ENCODE results near the gene CCDC120.

DNA sequence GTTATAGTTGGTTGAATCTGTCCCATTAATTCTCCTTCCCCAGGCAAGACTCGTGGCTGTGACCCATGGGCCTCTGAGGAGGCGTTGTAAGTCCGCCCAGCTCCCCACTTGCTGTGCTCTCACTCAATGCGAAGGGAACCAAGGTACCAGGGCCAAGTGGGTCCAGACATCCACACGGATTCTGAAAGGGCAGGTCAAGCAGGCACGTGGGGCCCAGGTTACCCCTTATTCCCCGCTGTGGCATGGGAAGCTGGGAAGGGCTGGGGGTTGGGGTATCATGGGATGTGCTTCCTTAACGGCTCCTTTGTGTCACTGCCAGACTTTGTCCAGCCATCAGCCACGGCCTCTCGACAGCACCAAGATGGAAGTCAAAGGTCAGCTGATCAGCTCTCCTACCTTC is 3.1 kb downstream of the CCDC120 start:
- TF ChIP-seq, protein P1, sequence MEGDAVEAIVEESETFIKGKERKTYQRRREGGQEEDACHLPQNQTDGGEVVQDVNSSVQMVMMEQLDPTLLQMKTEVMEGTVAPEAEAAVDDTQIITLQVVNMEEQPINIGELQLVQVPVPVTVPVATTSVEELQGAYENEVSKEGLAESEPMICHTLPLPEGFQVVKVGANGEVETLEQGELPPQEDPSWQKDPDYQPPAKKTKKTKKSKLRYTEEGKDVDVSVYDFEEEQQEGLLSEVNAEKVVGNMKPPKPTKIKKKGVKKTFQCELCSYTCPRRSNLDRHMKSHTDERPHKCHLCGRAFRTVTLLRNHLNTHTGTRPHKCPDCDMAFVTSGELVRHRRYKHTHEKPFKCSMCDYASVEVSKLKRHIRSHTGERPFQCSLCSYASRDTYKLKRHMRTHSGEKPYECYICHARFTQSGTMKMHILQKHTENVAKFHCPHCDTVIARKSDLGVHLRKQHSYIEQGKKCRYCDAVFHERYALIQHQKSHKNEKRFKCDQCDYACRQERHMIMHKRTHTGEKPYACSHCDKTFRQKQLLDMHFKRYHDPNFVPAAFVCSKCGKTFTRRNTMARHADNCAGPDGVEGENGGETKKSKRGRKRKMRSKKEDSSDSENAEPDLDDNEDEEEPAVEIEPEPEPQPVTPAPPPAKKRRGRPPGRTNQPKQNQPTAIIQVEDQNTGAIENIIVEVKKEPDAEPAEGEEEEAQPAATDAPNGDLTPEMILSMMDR (conservative IDR thresholded peaks at IDR 0.05; ENCODE audit: low read length): no peak
- no peak for TF ChIP-seq EZH2phosphoT487 (IDR thresholded peaks at IDR 0.05; ENCODE audit: borderline replicate concordance, low read depth, low read length)
